ENCODE data around the gene BST1.

BST1 gene

DNA sequence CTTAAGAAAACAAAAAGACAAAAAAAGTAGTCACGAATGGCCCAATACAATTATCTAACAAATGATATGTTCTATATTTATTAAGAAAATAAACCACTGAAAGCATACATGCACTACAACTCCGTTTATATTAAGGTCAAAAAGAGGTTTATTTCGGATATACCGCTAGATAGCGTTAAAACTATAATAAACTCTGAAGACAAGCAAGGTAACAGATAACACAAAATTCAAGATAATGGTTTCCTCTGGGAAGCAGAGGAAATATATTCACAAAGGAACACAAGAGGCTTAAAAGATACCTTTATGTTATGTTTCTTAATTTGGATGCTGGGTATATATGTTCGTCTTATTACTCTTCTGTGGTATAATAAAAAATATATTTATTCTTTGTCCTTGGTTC is 26.0 kb upstream of the BST1 start:
- no peak for DNase-seq

DNA sequence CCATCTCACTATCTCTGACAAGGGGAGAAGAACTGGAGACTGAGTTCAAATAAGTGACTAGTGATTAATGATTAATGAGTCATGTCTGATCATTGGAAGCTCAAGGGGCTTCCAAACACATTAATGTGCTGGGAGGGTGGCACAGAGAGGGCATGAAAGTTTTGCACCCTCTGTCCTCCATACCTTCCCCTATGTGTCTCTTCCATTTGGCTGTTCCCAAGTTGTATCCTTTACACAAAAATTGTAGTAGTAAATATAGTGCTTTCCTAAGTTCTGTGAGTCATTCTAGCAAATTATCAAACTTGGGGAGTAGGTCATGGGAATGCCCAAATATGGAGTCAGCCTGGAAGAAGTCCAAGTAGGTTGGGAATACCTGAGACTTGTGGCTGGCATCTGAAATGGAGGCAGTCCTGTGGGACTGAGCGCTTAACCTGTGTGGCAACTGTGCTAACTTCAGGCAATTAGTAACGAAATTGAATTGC is 25.3 kb upstream of the BST1 start:
- DNase-seq, result no peak

DNA sequence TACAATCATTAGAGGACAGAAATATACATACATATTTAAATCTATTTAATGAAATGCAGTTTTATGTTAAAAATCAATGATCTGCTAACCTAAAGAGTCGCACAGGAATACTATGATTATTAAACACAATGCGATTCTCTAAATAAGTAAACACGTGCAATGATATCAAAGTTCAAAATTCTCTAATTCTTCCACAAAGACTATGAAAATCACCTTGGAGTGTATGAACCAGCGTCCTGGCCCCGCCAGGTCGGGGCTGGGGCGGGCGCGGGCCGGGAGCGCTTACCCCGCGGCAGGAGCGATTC is 21.8 kb upstream of the BST1 start:
- DNase-seq, result no peak

DNA sequence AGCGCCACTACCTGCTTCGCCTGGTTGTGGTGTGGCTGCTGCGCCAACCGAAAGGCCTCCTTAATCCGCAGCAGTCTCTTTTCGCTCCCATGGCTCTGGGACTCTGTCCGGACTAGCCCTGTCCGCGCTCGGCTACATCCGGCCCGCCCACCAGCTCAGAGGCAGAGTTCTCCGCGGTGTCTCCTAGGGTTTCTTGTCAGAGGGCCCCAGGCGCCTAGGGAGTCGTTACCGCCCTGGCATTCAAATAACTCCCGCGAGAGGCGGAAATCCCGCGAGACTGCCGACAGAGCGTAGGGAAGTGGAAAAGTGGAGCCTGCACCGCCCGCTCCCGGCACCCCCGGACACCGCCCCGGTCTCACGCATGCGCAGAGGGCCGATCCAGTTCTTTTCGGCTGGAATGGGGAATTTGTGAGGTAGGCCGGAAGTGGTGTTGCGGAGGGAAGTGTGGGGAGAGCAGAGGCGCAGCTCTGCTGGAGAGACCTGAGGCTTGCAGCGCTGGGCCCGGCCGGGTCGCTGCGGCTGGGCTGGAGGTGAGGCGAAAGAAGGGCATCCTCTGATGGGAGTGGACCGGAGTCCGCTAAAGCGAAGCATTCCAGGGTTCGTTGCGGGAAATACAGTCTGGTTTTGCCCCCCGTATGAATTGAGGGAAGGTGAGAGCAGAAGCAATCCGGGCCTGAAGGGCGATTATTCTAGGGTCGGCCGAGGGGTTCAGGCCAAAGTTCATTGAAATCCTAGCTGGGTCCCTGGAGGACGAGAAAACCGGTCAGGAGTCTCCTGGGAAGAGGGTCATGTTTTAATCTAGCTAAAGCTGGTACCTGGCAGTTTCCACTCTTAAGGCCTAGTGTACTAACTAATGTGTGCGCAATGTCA is 21.3 kb upstream of the BST1 start, which contains the start of gene FAM200B:
Gene FAM200B (plus strand): TSS at position 456 of the 870 bp plus-strand sequence. CDS start 5,151 bp downstream, outside the sequence.
- peak; percentile 85 for DNase-seq

DNA sequence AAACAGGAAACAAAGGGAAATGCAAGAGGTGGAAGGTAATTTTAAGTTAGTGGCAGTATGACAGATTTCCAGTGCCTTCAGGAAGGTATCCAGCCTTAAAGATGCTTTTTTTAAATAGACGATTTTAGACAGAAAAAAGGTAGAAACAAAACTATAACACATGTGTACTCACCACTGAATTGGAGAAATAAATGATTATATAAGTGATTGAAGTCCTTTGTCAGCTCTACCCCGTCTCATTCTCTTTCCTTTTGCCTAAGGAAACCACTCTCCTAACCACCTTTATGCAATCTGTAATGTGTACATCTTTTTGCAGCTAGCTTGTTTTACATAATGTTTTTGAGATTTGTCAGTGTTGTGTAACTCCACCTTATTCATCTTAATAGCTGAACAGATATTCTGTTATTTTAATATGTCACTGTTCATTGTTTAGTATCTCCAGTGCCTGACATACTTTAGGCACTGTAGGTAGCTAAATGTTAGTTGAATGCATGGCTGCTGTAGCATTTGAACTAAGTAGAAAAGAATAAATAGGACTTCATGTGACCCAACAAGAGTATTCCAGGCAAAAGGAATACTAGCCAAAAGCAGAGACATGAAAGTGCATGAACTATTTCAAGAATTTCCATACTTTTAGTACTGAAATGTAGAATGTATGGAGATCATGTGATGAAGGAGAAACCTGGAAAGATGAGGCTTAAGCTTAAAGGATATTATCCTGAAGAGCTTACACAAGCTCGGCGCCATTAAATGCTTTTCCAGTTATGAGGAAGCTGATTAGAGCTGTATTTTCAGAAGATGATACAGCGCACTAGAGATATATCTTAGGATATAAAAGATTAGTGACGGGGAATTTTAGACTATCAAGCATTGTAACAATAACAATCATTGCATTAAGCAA is 20.4 kb upstream of the BST1 start:
- no peak for DNase-seq

DNA sequence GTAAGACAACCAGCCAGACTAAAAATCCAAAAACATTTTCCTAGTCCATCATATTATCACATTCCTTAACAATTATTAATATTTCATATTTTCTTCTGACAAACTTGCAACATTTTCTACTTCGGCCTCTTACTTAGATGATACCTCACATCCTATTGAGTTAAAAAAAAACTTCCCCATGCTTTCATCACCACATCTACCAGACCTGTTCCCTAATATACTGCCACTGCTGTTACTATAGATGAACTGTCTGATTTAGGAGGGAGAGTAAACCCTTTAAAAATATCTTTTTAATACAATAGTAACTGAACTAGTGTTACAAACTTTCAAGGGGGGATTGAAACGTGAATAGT is 19.7 kb upstream of the BST1 start:
- DNase-seq, result no peak

DNA sequence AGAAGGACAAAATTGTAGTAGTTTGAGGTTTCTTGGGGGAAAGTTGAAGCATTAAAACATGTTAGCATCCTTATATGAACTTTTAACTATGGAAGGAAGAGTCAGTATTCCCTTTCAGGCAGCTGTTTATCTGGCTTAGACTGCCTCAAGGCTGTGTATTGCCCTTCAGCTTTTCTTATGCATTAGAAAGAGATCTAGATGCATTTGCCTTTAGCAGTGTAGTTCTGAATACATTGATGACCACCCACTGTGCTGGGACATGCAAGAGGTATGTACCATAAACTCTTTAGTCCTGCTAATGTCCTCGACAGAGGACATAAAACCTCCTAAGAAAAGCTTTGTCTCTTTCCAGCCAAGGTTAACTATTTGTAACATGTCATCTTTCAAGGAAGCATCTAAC is 18.4 kb upstream of the BST1 start:
- no peak for DNase-seq

DNA sequence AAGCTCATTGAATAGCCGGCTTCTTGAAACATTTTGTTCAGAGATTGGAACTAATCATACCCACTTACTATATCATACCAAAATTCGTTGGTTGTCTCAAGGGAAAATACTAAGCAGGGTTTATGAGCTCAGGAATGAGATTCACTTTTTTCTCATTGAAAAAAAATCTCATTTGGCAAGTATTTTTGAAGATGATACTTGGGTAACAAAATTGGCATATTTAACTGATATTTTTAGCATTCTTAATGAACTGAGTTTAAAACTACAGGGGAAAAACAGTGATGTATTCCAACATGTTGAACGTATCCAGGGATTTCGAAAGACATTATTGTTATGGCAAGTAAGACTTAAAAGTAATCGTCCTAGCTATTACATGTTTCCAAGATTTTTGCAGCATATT is 14.8 kb upstream of the BST1 start:
- no peak for DNase-seq

DNA sequence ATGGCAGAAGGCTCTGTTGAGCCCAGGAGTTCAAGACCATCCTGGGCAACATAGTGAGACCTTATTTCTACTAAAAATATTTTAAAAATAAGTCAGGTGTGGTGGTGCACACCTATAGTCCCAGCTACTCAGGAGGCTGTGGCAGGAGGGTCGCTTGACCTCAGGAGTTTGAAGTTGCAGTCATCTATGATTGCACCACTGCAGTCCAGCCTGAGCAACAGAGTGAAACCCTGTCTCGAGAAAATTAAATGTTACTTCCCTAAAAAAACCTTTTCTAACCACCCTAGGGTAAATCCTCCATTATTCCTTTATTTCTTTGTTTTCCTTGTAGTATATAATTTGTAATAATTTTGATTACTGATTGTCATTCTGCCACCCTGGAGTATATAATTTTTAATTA is 13.3 kb upstream of the BST1 start:
- DNase-seq, result no peak

DNA sequence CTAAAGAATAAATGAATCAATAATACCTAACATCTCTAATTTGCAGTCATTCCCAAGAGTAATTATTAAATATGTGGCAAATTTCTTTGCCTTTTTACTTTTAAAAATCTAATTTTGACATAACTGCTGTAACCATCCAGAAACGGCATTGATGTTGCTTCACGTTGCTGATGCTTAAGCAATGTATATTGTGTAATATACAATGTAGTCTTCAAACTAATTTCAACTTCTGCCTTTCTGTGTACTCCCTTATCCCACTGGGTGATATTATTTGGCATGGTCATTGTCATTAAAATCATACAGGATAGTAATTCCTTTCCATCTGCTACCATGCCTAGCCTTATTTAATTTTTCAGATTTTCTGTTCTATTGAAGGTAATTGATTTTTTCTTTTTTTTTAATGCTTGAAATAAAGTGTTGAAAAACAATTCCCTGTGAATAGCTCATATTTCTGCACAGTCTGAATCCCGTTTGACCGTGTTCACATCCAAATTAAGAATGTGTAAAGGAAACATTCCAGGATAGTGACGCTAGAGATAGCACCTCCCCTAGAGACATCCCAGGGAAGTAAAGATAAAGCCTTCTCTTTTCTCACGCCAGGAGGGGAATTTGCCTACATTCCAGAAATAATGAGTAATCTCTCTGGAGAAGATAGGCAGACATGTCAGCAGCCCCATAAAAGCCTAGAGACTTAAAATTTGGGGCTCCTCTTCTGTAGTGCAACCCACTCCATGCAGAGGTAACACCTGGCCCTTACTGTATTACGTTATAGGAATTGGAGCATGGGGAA is 12.7 kb upstream of the BST1 start:
- DNase-seq, result no peak

DNA sequence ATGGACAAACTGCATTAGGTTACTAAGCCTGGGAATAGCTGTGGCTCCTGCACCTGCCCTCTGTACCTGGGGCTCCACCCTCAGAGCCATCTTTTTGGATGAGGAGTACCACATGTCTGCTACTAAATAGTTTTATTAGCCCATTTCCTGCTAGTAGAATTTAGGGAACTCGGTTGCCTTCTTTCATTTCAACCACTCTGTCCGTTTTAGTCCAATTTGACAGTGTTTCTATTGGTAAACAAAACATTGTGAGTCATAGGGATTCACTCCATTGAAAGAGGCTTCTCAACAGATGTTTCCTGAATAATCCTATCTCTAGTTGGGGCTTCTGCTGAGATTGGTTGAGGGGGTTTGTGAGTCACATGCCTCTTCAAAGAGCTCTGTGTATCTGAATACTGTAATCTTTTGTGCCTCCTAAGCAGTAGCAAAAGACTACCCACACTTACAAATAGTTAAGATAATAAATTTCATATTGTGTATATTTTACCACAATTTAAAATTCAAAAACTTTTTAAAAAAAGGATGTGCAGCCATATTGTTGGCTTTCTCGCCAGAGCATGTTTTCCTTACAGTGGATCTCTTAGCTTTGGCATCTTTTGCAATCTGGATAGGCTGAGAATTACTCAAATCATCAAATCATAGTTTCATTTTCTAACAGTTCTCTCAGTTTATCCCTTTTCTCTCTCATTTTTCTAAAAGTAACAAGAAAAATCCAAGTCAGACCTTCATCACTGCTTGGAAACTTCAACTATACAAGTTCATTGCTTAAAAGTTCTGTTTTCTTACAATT is 11.3 kb upstream of the BST1 start:
- DNase-seq, result no peak

DNA sequence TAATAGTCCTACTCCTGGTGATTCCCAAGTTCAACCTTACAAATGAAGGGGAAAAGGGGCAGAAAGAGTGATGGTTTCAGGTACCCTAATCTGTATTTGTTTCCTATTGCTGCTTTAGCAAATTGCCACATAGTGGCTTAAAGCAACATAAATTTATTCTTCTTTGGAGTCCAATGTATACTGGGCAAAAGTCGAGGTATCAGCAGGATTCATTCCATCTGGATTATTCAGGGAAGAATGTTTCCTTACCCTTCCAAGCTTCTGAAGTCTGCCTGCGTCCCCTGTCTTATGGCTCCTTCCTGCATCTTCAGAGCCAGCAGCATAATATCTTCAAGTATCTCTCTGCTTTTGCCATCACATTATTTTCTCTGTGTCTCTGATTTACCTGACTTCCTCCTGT is 10.3 kb upstream of the BST1 start:
- DNase-seq, result no peak

DNA sequence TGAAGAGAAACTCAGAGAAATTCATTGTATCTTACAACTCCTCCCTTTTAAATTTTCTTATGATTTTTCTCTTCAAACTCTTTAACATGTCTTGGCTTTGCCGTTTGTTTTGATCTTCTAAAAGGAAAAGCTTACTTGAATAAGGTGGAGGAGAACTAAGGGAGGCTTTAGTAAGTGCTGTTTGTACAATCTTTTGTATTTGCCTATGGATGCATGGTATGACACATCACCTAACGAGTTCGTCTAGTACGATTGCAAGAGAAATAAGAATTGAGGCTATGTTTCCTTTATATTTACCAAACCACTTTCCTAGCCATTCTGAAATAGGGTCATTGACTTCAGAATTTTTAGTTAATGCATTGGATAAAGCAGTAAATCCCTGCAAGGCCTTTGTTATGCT is 8.4 kb upstream of the BST1 start:
- DNase-seq, result no peak

DNA sequence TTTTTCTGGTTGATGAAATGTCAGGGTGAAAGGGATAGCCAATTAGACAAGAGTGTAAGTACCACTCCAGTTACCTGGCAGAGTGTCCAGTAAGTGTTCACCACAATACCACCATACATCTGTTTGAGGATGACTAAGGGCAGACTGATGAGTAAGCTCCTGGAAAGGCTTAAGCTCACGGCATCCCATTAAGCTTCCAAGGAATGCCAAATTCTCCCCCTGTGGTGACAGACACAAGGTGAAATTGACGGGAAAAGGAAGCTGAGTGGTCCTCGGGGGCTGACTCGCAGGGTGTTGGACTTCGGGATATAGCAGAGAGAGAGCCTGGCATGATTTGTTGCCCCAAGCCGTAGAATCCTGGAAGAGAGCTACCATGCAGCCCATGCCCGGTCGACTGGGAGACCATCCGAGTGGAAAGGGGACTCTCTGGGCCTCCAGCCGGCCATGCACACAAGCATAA is 7.6 kb upstream of the BST1 start:
- no peak for DNase-seq

DNA sequence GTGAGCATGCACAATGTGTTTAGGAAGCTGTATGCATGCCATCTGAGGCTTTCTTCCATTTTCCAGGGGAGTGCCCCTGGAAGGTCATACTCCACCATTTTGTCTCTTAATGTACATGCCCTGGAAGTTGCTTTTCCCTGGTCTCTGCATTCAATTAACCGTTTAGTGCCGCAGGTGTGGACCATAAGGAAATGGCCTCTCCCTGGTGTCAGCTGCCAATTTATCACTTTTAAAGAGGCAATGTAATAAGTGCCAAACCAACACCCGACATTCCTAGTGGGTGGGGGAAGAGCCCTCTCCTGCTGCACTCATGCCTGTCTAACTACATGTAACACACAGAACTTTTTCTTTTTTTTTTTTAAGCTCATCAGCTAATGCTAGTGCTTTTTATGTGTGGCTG is 7.1 kb upstream of the BST1 start:
- no peak for DNase-seq

DNA sequence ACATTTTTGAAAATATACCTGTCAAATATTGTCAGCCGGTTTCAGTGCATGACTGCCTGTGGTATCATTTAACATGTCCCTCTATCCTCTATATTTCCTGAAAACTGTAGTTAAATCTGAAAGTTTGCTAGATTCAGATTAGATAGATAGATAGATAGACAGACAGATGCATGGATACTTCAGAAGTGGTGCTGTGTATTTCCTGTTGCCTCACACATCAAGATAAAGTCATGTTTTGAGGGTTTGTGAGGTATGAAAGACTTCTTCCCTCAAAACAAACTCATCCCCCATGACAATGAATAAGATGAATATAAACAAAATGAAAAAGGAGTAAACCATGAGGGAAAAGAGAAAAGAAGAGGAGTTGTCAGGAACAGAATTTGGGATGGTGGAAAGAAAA is 6.0 kb upstream of the BST1 start:
- DNase-seq, result no peak

DNA sequence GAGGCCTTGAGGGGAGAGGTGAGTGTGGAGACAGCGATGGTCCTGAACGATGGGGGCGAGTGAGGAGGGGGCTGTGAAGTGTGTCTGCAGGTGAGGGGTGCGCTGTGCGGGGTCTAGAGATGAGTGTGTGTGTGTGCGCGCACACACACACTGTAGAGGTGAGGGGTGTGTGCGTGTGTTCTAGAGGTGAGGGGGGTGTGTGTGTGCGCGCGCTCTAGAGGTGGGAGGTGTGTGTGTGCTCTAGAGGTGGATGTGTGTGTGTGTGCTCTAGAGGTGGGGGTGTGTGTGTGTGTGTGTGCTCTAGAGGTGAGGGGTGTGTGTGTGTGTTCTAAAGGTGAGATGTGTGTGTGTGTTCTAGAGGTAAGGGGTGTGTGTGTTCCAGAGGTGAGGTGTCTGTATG is 574 bp downstream of the BST1 start:
- no peak for DNase-seq

DNA sequence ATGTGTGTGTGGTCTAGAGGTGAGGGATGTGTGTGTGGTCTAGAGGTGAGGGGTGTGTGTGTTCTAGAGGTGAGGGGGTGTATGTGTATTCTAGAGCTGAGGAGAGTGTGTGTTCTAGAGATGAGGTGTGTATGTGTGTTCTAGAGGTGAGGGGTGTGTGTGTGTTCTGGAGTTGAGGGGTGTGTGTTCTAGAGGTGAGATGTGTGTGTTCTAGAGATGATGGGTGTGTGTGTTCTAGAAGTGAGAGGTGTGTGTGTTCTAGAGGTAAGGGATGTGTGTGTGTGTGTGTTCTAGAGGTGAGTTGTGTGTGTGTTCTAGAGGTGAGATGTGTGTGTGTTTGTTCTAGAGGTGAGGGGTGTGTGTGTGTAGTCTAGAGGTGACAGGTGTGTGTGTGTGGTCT is 1.3 kb downstream of the BST1 start:
- DNase-seq, result no peak

DNA sequence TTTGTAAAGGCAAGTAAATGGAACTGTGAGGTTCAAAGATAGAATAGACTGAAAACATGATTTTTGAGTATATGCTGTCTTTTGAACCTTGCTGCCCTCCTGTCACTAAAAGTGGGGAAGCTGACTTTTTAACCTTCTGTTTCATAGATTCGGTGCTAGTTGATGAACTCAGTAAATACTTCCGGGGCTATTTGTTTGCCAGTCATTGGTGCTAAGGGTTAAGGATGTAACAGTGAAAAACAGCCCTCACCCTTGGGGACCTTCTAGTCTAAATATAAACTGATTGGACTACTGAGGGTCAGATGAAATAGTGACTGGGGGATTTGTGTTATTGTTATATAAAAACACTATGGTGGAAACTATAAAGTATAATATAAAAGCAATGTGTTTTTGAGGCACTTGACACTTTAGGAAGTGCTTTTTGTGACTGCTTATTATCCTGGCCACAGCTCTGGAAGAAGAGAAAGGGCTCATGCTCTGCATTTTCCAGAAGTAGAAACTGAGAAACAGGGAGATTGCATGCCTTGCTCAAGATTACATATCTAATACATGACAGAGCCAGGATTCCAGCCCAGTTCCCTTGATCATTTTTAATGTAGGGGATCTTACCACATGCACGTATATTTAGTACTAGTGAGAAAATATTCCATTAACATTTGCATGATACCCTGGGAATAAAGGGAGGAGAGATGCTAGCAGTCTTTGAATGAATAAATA is 3.9 kb downstream of the BST1 start:
- no peak for DNase-seq

DNA sequence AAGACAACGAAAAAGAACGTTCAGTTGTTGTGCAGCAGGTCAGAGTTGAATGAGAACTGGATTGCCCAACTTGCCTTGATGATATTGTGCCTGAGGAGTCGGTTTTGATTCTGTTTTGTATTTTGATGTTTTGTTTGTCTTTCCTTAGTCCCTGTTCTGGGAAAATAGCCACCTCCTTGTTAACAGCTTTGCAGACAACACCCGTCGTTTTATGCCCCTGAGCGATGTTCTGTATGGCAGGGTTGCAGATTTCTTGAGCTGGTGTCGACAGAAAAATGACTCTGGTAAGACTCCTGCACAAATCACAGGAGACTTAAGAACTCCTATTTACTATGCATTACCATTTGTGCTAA is 4.5 kb downstream of the BST1 start:
- DNase-seq, result no peak

DNA sequence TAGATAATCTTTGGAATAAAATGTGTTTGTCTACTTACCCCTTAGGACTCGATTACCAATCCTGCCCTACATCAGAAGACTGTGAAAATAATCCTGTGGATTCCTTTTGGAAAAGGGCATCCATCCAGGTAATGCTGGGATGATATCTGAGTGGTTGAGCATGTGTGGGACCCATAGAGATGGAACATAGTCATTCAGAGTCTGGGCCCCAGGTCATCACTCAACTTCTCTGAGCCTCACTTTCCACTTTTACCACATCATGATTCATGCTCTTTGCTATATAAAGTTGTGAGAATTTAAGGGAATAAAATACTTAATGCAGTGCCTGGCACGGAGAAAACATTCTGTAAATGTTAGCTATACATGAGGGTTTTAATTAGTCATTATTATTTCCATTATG is 8.9 kb downstream of the BST1 start:
- no peak for DNase-seq

DNA sequence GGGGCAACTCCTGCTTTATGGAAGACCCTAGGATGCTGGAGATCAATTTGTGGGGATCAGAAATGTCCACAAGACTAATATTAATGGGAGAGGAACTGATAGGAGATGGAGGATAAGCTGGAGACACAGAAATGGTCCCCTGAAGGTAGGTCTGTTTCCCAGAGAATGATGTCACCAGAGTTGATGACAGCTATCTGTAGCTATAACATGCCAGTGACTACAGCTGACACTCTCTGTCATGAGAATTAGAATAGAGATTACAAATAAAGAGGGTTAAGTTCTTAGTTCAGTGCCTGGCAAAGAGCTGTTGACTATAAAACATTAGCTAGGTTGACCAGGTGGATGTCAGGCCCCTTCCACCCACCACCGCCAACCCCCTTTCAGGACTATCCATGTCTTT is 9.3 kb downstream of the BST1 start:
- no peak for DNase-seq

Data from DMS 273 treated with DMSO at 0.1 percent for 48 hours (cell line).